Activated naive CD4-positive, alpha-beta T cell treated with anti-CD3 and anti-CD28 coated beads, Interleukin-2, amount 50 U/mL, for 24 hours (primary cell): ENCODE results near the gene GAS7.

Experiments used
- H3K27ac Mint-ChIP-seq: one replicate; pipeline ENCODE4 v1.8.0; 2021; ENCODE audit warnings: mild to moderate bottlenecking, mixed read lengths
- H3K27me3 Mint-ChIP-seq: one replicate; pipeline ENCODE4 v1.8.0; 2021; ENCODE audit warnings: mixed read lengths
- H3K36me3 Mint-ChIP-seq: one replicate; pipeline ENCODE4 v1.8.0; 2021; ENCODE audit warnings: mixed read lengths
- H3K4me1 Mint-ChIP-seq: one replicate; pipeline ENCODE4 v1.8.0; 2021; ENCODE audit warnings: mixed read lengths
- H3K4me3 Mint-ChIP-seq: one replicate; pipeline ENCODE4 v1.8.0; 2021; ENCODE audit warnings: mild to moderate bottlenecking, mixed read lengths
- H3K9me3 Mint-ChIP-seq: one replicate; pipeline ENCODE4 v1.8.0; 2021; ENCODE audit warnings: mixed read lengths

GAS7 gene

GRCh38 chr17:10166176-10166935 lies 32.0 kb downstream of the GAS7 start:
- Mint-ChIP-seq H3K4me1 (no peaks in the 10 kb centered on the region), H3K27me3 (peaks cover 3% of the 10 kb centered on the region), H3K4me3 (no peak overlapping the region), H3K27ac (no peak overlapping the region), H3K9me3 (no peaks in the 10 kb centered on the region), H3K36me3 (no peaks in the 10 kb centered on the region)

- Mint-ChIP-seq H3K36me3 (no peaks in the 10 kb centered on the region), H3K4me1 (no peaks in the 10 kb centered on the region), H3K27ac (no peak overlapping the region), H3K4me3 (no peak overlapping the region), H3K9me3 (no peaks in the 10 kb centered on the region), H3K27me3 (no peaks in the 10 kb centered on the region)
Measured at GRCh38 chr17:10162096-10162495, 36.3 kb downstream of the GAS7 start.

DNA sequence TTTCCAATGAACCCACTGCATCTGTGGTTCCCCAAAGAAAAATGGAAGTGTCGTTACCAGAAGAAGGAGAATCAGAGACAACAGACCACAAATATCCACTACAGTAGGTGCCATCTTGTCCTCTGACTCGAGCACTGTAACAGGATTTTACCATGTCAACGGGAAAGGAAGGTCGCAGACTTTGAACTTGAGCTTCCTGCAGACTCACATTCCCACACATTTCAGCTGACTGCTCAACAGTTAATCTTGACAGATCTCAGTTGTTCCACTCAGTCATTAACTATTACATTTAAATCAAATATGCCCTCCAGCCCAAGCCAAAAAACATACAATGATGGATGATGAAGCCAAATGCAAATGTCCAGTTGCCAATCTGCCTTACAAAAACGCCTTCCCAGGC lies 37.0 kb downstream of the GAS7 start:
- H3K27ac Mint-ChIP-seq = no peak overlapping the region
- H3K4me1 Mint-ChIP-seq = no peaks in the 10 kb centered on the region
- no peaks in the 10 kb centered on the region for H3K27me3 Mint-ChIP-seq
- H3K4me3 Mint-ChIP-seq = no peak overlapping the region
- H3K36me3 Mint-ChIP-seq = no peaks in the 10 kb centered on the region
- H3K9me3 Mint-ChIP-seq = no peaks in the 10 kb centered on the region

- no peaks in the 10 kb centered on the region for H3K36me3 Mint-ChIP-seq
- peak overlapping the region; percentile 26 for H3K27ac Mint-ChIP-seq
- no peaks in the 10 kb centered on the region for H3K4me1 Mint-ChIP-seq
- H3K4me3 Mint-ChIP-seq = no peak overlapping the region
- no peaks in the 10 kb centered on the region for H3K27me3 Mint-ChIP-seq
- no peaks in the 10 kb centered on the region for H3K9me3 Mint-ChIP-seq
Measured at GRCh38 chr17:10156948-10157607, 41.3 kb downstream of the GAS7 start.

DNA sequence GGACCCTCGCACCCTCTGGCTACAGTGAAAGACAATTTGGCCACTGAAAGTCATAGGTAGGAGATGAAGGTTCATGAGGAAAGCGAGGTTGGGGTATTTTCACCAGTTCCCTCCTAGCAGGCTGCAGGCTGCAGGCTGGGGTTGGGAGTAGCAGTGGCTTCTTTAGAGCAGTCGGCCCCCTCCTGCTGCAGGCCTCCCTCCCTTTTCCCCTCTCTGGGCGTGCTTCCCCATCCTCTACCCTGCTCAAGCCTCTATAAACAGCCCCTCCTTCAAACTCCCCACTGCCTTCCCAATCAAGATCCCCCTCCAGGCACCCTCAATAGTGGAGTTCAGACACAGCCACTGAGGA lies 41.8 kb downstream of the GAS7 start:
- H3K4me1 Mint-ChIP-seq = no peaks in the 10 kb centered on the region
- H3K27me3 Mint-ChIP-seq = no peaks in the 10 kb centered on the region
- H3K27ac Mint-ChIP-seq = no peak overlapping the region
- H3K36me3 Mint-ChIP-seq = no peaks in the 10 kb centered on the region
- no peaks in the 10 kb centered on the region for H3K9me3 Mint-ChIP-seq
- no peak overlapping the region for H3K4me3 Mint-ChIP-seq

DNA sequence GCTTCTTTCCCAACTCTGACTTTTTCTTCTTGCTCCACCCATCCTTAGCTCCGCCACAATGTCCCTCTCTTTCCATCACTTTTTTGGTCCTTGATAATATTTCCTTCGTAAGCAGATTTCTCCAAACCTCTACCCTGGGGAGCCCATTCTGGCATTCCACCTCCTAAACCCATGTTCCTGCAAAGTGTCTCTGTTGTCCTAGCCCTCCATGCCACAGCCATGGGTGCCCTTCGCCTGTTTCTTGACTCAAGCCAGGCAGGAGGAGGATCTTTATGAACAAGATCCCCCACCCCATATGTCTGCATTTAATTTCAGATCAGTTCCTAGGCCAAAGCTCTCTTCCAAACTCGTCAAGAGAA lies 42.4 kb downstream of the GAS7 start:
- H3K4me3 Mint-ChIP-seq = no peak overlapping the region
- H3K4me1 Mint-ChIP-seq = no peaks in the 10 kb centered on the region
- no peak overlapping the region for H3K27ac Mint-ChIP-seq

DNA sequence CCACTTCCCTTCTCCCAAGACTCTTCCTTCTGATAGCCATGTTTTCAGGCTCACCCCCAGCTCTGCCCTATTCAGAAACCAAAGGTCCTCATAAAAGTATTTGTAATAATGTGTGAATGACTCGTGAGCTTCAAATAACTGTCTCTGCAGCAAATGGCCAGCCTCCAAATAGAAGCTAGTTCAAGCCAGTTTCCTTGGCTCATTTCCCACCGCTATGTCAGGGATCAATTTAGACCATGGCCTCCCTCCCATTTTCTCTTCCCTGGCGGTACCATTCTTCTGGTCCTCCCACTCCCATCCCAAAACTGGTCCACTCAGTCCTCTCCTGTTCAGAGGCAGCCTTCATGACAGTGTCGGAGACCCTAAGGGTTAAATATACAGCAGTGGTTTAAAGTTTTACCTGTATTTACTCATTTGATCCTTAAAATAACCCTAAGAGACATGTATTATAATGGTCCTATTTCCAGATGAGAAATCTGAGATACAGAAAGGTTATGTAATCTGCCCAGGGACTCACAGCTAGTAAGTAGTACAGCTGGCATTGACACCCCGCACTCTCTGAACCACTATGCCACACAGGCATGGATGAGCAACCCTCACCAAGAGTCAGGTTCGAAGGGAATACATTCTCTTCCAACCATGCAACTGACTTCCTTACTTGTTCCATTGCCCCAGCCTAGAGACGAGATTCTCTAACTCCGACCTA lies 42.9 kb downstream of the GAS7 start:
- H3K27me3 Mint-ChIP-seq = no peaks in the 10 kb centered on the region
- no peak overlapping the region for H3K27ac Mint-ChIP-seq
- no peaks in the 10 kb centered on the region for H3K4me1 Mint-ChIP-seq
- no peak overlapping the region for H3K4me3 Mint-ChIP-seq
- H3K36me3 Mint-ChIP-seq = no peaks in the 10 kb centered on the region
- no peaks in the 10 kb centered on the region for H3K9me3 Mint-ChIP-seq

More for the DNA sequence above, 42.4 kb downstream of the GAS7 start:
- Mint-ChIP-seq H3K27me3 (no peaks in the 10 kb centered on the region), H3K36me3 (no peaks in the 10 kb centered on the region), H3K9me3 (no peaks in the 10 kb centered on the region)

DNA sequence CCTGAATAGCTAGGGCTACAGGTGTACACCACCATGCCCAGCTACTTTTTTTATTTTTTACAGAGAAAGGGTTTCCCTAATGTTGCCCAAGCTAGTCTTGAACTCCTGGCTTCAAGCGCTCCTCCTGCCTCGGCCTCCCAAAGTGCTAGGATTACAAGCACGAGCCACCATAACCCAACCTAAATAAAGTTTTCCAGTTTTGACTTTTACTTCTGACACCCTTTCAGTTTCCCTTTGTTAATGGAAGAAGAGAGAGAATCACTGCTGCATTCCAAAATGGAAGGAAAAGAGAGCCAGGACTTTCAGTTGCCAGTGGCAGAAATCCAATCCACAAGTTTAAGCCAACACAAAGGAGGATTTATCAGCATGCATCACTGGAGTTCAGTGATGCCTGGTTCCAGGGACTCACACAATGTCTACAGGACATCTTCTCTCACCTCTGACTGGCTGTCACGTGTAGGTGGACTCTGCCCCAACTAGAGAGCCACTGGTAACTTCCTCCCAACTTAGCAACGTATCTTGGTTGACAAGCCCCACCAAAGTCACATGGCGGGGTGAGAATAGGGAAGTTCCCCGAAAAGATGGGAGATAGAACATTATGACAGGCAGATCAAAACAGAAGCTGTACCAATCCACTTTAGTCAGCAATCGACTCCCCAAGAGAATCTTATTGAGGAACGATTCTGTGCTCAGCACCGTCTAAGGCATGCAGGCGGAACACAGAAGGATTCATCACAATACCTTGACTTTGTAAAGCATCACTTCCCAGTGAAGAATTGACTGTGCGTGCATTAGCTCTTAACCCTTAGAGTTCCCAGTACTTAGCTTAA lies 46.5 kb downstream of the GAS7 start:
- Mint-ChIP-seq H3K27me3 (no peaks in the 10 kb centered on the region), H3K27ac (no peak overlapping the region), H3K9me3 (no peaks in the 10 kb centered on the region), H3K4me1 (no peaks in the 10 kb centered on the region), H3K4me3 (no peak overlapping the region), H3K36me3 (no peaks in the 10 kb centered on the region)

GRCh38 chr17:10149573-10150399 lies 48.6 kb downstream of the GAS7 start:
- H3K4me1 Mint-ChIP-seq = no peaks in the 10 kb centered on the region
- no peak overlapping the region for H3K27ac Mint-ChIP-seq
- no peaks in the 10 kb centered on the region for H3K27me3 Mint-ChIP-seq

DNA sequence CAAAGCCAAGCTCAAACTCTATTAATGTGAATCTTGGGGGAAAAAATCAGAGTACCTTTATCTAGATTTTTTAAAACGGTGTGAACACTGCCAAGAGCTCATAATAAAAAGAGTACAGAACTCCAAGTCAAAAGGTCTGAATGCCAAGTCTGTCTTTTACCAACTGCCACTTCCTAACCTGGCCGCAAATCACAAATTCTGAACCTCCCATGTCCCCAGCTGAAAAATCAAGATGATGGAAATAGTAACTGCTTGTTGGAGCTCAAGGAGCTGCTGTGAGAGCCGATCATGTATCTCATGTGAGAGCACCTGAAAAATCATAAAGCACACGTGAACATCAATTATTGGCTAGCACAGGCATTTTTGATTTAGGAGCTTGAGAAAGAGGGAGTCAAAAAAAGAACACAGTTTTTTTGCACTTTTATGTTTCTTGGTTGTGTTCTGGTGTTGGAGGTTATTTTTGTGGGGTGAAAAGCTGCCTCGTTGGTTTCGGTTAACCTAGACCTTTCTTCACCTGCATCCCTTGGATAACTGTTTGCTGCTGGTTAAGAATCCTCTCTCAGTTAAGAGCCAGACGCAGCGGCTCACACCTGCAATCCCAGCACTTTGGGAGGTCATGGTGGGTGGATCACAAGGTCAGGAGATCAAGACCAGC lies 50.5 kb downstream of the GAS7 start:
- H3K4me1 Mint-ChIP-seq = no peaks in the 10 kb centered on the region
- no peak overlapping the region for H3K27ac Mint-ChIP-seq
- no peaks in the 10 kb centered on the region for H3K27me3 Mint-ChIP-seq
- no peak overlapping the region for H3K4me3 Mint-ChIP-seq
- H3K36me3 Mint-ChIP-seq = no peaks in the 10 kb centered on the region
- H3K9me3 Mint-ChIP-seq = no peaks in the 10 kb centered on the region

More at GRCh38 chr17:10149573-10150399, 48.6 kb downstream of the GAS7 start:
- Mint-ChIP-seq H3K36me3 (no peaks in the 10 kb centered on the region), H3K9me3 (no peaks in the 10 kb centered on the region), H3K4me3 (no peak overlapping the region)

- no peaks in the 10 kb centered on the region for H3K9me3 Mint-ChIP-seq
- no peak overlapping the region for H3K27ac Mint-ChIP-seq
- H3K4me1 Mint-ChIP-seq = no peaks in the 10 kb centered on the region
- no peaks in the 10 kb centered on the region for H3K27me3 Mint-ChIP-seq
- H3K4me3 Mint-ChIP-seq = no peak overlapping the region
- no peaks in the 10 kb centered on the region for H3K36me3 Mint-ChIP-seq
Measured at GRCh38 chr17:10147040-10147439, 51.4 kb downstream of the GAS7 start.

GRCh38 chr17:10144982-10145381 lies 53.4 kb downstream of the GAS7 start:
- H3K4me1 Mint-ChIP-seq = no peaks in the 10 kb centered on the region
- H3K27me3 Mint-ChIP-seq = no peaks in the 10 kb centered on the region
- H3K4me3 Mint-ChIP-seq = no peak overlapping the region
- H3K9me3 Mint-ChIP-seq = no peaks in the 10 kb centered on the region
- no peak overlapping the region for H3K27ac Mint-ChIP-seq
- no peaks in the 10 kb centered on the region for H3K36me3 Mint-ChIP-seq

- H3K27ac Mint-ChIP-seq = no peak overlapping the region
- H3K4me3 Mint-ChIP-seq = no peak overlapping the region
- no peaks in the 10 kb centered on the region for H3K36me3 Mint-ChIP-seq
- H3K4me1 Mint-ChIP-seq = no peaks in the 10 kb centered on the region
- H3K9me3 Mint-ChIP-seq = no peaks in the 10 kb centered on the region
- no peaks in the 10 kb centered on the region for H3K27me3 Mint-ChIP-seq
Measured at GRCh38 chr17:10144456-10144855, 54.0 kb downstream of the GAS7 start.

DNA sequence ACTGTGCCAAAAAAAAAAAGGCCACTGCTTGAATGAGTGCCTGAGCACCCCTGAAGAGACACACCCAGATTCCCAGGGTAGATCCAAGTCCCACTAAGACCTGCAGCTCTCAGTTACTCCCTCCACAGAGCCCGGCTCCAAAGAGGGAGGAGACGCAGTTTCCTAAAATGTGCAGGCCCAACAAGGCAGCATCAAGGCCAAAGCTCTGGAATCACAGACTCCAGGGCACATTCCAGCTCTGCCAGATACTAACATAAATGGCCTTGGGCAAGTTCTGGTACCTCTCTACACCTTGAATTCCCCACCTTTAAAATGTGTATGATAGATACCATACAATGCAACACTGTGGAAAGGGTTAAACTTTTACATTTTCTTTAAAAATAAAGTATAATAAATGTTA lies 57.0 kb downstream of the GAS7 start:
- Mint-ChIP-seq H3K4me1 (no peaks in the 10 kb centered on the region), H3K27me3 (no peaks in the 10 kb centered on the region), H3K36me3 (no peaks in the 10 kb centered on the region), H3K9me3 (no peaks in the 10 kb centered on the region), H3K27ac (no peak overlapping the region), H3K4me3 (no peak overlapping the region)
